IMR-90 (cell line): Measurements from ENCODE around the gene RSL1D1. TPM values are rescaled to one million over a fixed set of nuclear protein-coding genes. Genes with fewer than 3 reads are reported as not detected.

ENCODE experiments used
- ATAC-seq: fragments of 200-7000 bp; cut with Tn5 transposase; 2 replicates; pipeline ENCODE4 v1.9.1; 2020; ENCODE audit warnings: low read depth, mild to moderate bottlenecking, moderate library complexity
- BruUV-seq: library from RNA; stranded (reverse); fragments of 400-500 nt; replicated peaks from 2 replicates; lab custom pipeline; 2021; lab: Mats Ljungman, UMichigan
- CTCF ChIA-PET: fragments of 300-600 bp; formaldehyde crosslinking; extraction: SDS; loops from one replicate; lab custom pipeline; 2021; ENCODE audit warnings: antibody characterized with exemption; lab: Yijun Ruan, JAX
- POLR2A ChIA-PET: fragments of 300-600 bp; sonication (Branson Sonifier 250); formaldehyde crosslinking; loops from one replicate; lab custom pipeline; 2022; ENCODE audit warnings: antibody characterized with exemption; ENCODE audit not compliant: unreplicated experiment; lab: Charles Lee
- DNase-seq: peaks from one replicate; pipeline ENCODE4 v3.0.0; 2013
- H2AFZ ChIP-seq: replicated peaks from 2 replicates; pipeline ENCODE3; 2013; ENCODE audit warnings: low read length, mild to moderate bottlenecking; ENCODE audit not compliant: poor library complexity
- H2AK5ac ChIP-seq: 2 replicates; pipeline ENCODE4 v1.6.1; 2013; ENCODE audit warnings: low read depth, low read length, inconsistent platforms
- H2AK9ac ChIP-seq: replicated peaks from 2 replicates; pipeline ENCODE3; 2013; ENCODE audit warnings: mild to moderate bottlenecking, low read depth, low read length, moderate library complexity; ENCODE audit not compliant: poor library complexity
- H2BK120ac ChIP-seq: 2 replicates; pipeline ENCODE4 v1.6.1; 2013; ENCODE audit warnings: low read depth, low read length, inconsistent platforms
- H2BK15ac ChIP-seq: 3 replicates; pipeline ENCODE4 v1.6.1; 2013; ENCODE audit warnings: low read depth, low read length, inconsistent platforms
- H2BK20ac ChIP-seq: 2 replicates; pipeline ENCODE4 v1.6.1; 2013; ENCODE audit warnings: low read depth, mild to moderate bottlenecking, inconsistent platforms, low read length, moderate library complexity
- H2BK5ac ChIP-seq: 2 replicates; pipeline ENCODE4 v1.6.1; 2013; ENCODE audit warnings: mild to moderate bottlenecking, low read depth, low read length, inconsistent platforms; ENCODE audit not compliant: poor library complexity, severe bottlenecking
- H3K14ac ChIP-seq: replicated peaks from 2 replicates; pipeline ENCODE4 v1.6.1; 2013; ENCODE audit warnings: low read depth, low read length, inconsistent platforms
- H3K18ac ChIP-seq: 2 replicates; pipeline ENCODE4 v1.6.1; 2013; ENCODE audit warnings: low read depth, low read length, control low read depth
- H3K23ac ChIP-seq: 2 replicates; pipeline ENCODE4 v1.6.1; 2013; ENCODE audit warnings: low read depth, low read length, inconsistent platforms
- H3K27ac ChIP-seq: 2 replicates; pipeline ENCODE4 v1.5.1; 2013; ENCODE audit warnings: mild to moderate bottlenecking, control low read depth, low read length; ENCODE audit not compliant: insufficient read depth
- H3K27me3 ChIP-seq: 2 replicates; pipeline ENCODE4 v1.6.1; 2013; ENCODE audit warnings: low read length; ENCODE audit not compliant: control insufficient read depth, insufficient read depth
- H3K36me3 ChIP-seq: 2 replicates; pipeline ENCODE4 v1.6.1; 2013; ENCODE audit warnings: low read length, mixed read lengths; ENCODE audit not compliant: control insufficient read depth, insufficient read depth
- H3K4ac ChIP-seq: 2 replicates; pipeline ENCODE4 v1.6.1; 2013; ENCODE audit warnings: low read depth, low read length, inconsistent platforms
- H3K4me1 ChIP-seq: 2 replicates; pipeline ENCODE4 v1.6.1; 2013; ENCODE audit warnings: low read length, mixed read lengths; ENCODE audit not compliant: control insufficient read depth, insufficient read depth
- H3K4me2 ChIP-seq: 2 replicates; pipeline ENCODE4 v1.6.1; 2013; ENCODE audit warnings: low read depth, mild to moderate bottlenecking, control low read depth, low read length, moderate library complexity
- H3K4me3 ChIP-seq: 2 replicates; pipeline ENCODE4 v1.5.1; 2013; ENCODE audit warnings: low read depth, mild to moderate bottlenecking, control low read depth, low read length, moderate library complexity; ENCODE audit not compliant: insufficient read depth
- H3K56ac ChIP-seq: 2 replicates; pipeline ENCODE4 v1.6.1; 2013; ENCODE audit warnings: low read length, inconsistent platforms; ENCODE audit not compliant: insufficient read depth; ENCODE audit errors: extremely low read depth
- H3K79me1 ChIP-seq, 2 experiments: 2 replicates each; pipeline ENCODE4 v1.6.1; 2013; ENCODE audit warnings: low read length in 2 of 2, inconsistent platforms in 1 of 2, low read depth in 1 of 2
- H3K9ac ChIP-seq: 2 replicates; pipeline ENCODE4 v1.6.1; 2013; ENCODE audit warnings: low read depth, low read length, control low read depth
- H3K9me1 ChIP-seq: 2 replicates; pipeline ENCODE4 v1.6.1; 2013; ENCODE audit warnings: low read length, inconsistent platforms; ENCODE audit not compliant: insufficient read depth
- H3K9me3 ChIP-seq: 2 replicates; pipeline ENCODE4 v1.6.1; 2013; ENCODE audit warnings: low read length; ENCODE audit not compliant: control insufficient read depth, insufficient read depth
- H4K20me1 ChIP-seq: 2 replicates; pipeline ENCODE4 v1.6.1; 2013; ENCODE audit warnings: low read length, inconsistent platforms; ENCODE audit not compliant: insufficient read depth
- H4K5ac ChIP-seq: 2 replicates; pipeline ENCODE4 v1.6.1; 2013; ENCODE audit warnings: mild to moderate bottlenecking, low read depth, low read length, control low read depth
- H4K8ac ChIP-seq, 2 experiments: 2 replicates each; pipeline ENCODE4 v1.6.1; 2013; ENCODE audit warnings: low read depth in 2 of 2, low read length in 2 of 2, control low read depth in 1 of 2, inconsistent platforms in 1 of 2
- H4K91ac ChIP-seq: 2 replicates; pipeline ENCODE4 v1.6.1; 2013; ENCODE audit warnings: low read depth, low read length, inconsistent platforms; ENCODE audit not compliant: insufficient read depth
- FOS ChIP-seq: fragments of 150-350 bp; IDR thresholded peaks from 2 replicates; pipeline ENCODE4 v1.6.1; 2016; ENCODE audit warnings: low read depth, low read length
- MAFK ChIP-seq: IDR thresholded peaks from 2 replicates; pipeline ENCODE4 v1.6.1; 2012; ENCODE audit warnings: low read depth, low read length, improper control_type of control experiment
- MAZ ChIP-seq: IDR thresholded peaks from 2 replicates; pipeline ENCODE4 v1.6.1; 2012; ENCODE audit warnings: low read depth, mild to moderate bottlenecking, low read length, improper control_type of control experiment, moderate library complexity, borderline replicate concordance
- MXI1 ChIP-seq: IDR thresholded peaks from 2 replicates; pipeline ENCODE4 v1.6.1; 2012; ENCODE audit warnings: low read depth, mild to moderate bottlenecking, low read length, moderate library complexity, borderline replicate concordance
- POLR2A ChIP-seq: IDR thresholded peaks from 2 replicates; pipeline ENCODE4 v1.6.1; 2012; ENCODE audit warnings: mild to moderate bottlenecking, low read depth, low read length
- RAD21 ChIP-seq: IDR thresholded peaks from 2 replicates; pipeline ENCODE4 v1.6.1; 2012; ENCODE audit warnings: low read length, improper control_type of control experiment
- RCOR1 ChIP-seq: IDR thresholded peaks from 2 replicates; pipeline ENCODE4 v1.6.1; 2012; ENCODE audit warnings: mild to moderate bottlenecking, low read length, improper control_type of control experiment; ENCODE audit not compliant: insufficient replicate concordance
- RFX5 ChIP-seq: IDR thresholded peaks from 2 replicates; pipeline ENCODE4 v1.8.0; 2012; ENCODE audit warnings: low read depth, mild to moderate bottlenecking, low read length, moderate library complexity
- SMC3 ChIP-seq: fragments of 150-350 bp; IDR thresholded peaks from 2 replicates; pipeline ENCODE4 v1.6.1; 2016; ENCODE audit warnings: low read depth, mild to moderate bottlenecking, antibody characterized with exemption, low read length, moderate library complexity
- WGBS, 2 experiments: methylation state at CpG; one replicate each; pipeline versions ENCODE4 v1.1.5 to v1.1.7; 2013; ENCODE audit warnings: missing lambda C conversion rate in 2 of 2; ENCODE audit not compliant: insufficient read length in 1 of 2; ENCODE audit errors: extremely low coverage in 2 of 2; 5-methylcytosine and 5-hydroxymethylcytosine counted together
- dilution Hi-C: fragments of 300-500 bp; cut with HindIII; formaldehyde crosslinking; loops from one replicate; pipeline ENCODE4 v1.14.3; 2018; ENCODE audit warnings: low sequenced_read_pairs; ENCODE audit not compliant: unreplicated experiment
- in situ Hi-C: fragments of 300-500 bp; cut with MboI; formaldehyde crosslinking; loops from 3 replicates; pipeline ENCODE4 v1.14.3; 2019; ENCODE audit warnings: low sequenced_read_pairs, inconsistent platforms, mixed read lengths
- intact Hi-C: fragments of 100-400 bp; cut with micrococcal nuclease; formaldehyde crosslinking; loops from 2 replicates; pipeline ENCODE4 v1.10.0; 2022
- polyA plus RNA-seq, 3 experiments: library from polyadenylated mRNA; depleted of rRNA; stranded (reverse); fragments of >200 nt; gene quantifications; 2 replicates each; pipeline ENCODE4 v1.2.3, GENCODE V29; 2012; ENCODE audit warnings: low replicate concordance in 1 of 3
- total RNA-seq: library from RNA; depleted of rRNA; stranded (reverse); fragments of >200 nt; gene quantifications from 2 replicates; pipeline ENCODE4 v1.2.3, GENCODE V29; 2012
- TF ChIP-seq, protein P1 (sequence below): conservative IDR thresholded peaks from 2 replicates; pipeline ENCODE4 v1.5.1; 2012; ENCODE audit warnings: mild to moderate bottlenecking, low read depth, low read length, improper control_type of control experiment
- TF ChIP-seq, protein P2 (sequence below): fragments of 150-350 bp; IDR thresholded peaks from 2 replicates; pipeline ENCODE4 v1.6.1; 2016; ENCODE audit warnings: low read depth, mild to moderate bottlenecking, low read length, moderate library complexity, borderline replicate concordance
- TF ChIP-seq, protein P3 (sequence below): fragments of 150-350 bp; IDR thresholded peaks from 2 replicates; pipeline ENCODE4 v1.6.1; 2017; ENCODE audit warnings: mild to moderate bottlenecking, antibody characterized with exemption, low read length, low read depth

The RSL1D1 gene
- total and polyA plus RNA-seq, 2 of the 4 experiments (the other 2 are of a cell fraction), result 63.8 to 77.4 TPM

DNA sequence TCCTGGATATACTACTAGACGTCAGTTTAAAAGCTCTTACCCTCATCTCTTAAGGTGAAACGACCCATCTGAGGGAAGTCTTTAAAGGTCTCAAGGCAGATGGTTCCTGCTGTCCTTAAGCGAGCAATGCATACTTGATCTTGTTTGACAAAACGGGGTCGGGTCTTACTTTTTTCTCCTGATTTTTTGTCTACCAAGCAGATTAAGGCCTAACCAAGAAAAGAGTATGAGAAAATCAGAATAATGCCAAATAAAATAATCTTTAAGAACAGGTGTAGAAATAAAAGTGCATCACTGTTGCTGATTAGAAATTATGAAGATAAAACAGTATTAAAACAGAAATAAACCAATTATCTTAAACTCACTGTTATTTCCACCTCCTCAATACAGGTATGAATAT is 24.4 kb upstream of the RSL1D1 start:
- intact Hi-C loops (no loop called here), in situ Hi-C loops (no loop called here), dilution Hi-C loops (no loop called here)
- H3K9me3 ChIP-seq, result no peaks in the 10 kb centered on the region
- peaks cover 14 to 38% of the 10 kb centered on the region in 2 experiments; a peak in 3 of 4 replicates for H3K79me1 ChIP-seq
- no peak overlapping the region for H2AFZ ChIP-seq
- no peak overlapping the region for H3K4ac ChIP-seq
- TF ChIP-seq SMC3 (no peak), POLR2A (no peak), RCOR1 (no peak), FOS (no peak), RAD21 (no peak), MAZ (no peak), RFX5 (no peak), MXI1 (no peak), MAFK (no peak)
- TF ChIP-seq, protein P1, sequence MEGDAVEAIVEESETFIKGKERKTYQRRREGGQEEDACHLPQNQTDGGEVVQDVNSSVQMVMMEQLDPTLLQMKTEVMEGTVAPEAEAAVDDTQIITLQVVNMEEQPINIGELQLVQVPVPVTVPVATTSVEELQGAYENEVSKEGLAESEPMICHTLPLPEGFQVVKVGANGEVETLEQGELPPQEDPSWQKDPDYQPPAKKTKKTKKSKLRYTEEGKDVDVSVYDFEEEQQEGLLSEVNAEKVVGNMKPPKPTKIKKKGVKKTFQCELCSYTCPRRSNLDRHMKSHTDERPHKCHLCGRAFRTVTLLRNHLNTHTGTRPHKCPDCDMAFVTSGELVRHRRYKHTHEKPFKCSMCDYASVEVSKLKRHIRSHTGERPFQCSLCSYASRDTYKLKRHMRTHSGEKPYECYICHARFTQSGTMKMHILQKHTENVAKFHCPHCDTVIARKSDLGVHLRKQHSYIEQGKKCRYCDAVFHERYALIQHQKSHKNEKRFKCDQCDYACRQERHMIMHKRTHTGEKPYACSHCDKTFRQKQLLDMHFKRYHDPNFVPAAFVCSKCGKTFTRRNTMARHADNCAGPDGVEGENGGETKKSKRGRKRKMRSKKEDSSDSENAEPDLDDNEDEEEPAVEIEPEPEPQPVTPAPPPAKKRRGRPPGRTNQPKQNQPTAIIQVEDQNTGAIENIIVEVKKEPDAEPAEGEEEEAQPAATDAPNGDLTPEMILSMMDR, result no peak
- TF ChIP-seq, protein P2, sequence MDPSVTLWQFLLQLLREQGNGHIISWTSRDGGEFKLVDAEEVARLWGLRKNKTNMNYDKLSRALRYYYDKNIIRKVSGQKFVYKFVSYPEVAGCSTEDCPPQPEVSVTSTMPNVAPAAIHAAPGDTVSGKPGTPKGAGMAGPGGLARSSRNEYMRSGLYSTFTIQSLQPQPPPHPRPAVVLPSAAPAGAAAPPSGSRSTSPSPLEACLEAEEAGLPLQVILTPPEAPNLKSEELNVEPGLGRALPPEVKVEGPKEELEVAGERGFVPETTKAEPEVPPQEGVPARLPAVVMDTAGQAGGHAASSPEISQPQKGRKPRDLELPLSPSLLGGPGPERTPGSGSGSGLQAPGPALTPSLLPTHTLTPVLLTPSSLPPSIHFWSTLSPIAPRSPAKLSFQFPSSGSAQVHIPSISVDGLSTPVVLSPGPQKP, result no peak
- TF ChIP-seq, protein P3, sequence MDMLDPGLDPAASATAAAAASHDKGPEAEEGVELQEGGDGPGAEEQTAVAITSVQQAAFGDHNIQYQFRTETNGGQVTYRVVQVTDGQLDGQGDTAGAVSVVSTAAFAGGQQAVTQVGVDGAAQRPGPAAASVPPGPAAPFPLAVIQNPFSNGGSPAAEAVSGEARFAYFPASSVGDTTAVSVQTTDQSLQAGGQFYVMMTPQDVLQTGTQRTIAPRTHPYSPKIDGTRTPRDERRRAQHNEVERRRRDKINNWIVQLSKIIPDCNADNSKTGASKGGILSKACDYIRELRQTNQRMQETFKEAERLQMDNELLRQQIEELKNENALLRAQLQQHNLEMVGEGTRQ, result no peak
- peaks cover 23% of the 10 kb centered on the region for H3K36me3 ChIP-seq
- ChIA-PET CTCF (interaction anchor here (0.6 kb wide), 1 partner anchor 80 kb away, joined by 4 read pairs; no protein-coding TSS in a partner anchor), POLR2A (interaction anchor here (0.5 kb wide), 1 partner anchor 17 kb away, joined by 17 read pairs; no protein-coding TSS in a partner anchor)
- H3K4me2 ChIP-seq, result no peak overlapping the region
- H2BK120ac ChIP-seq, result no peak overlapping the region
- H2BK20ac ChIP-seq, result no peak overlapping the region
- no peak for ATAC-seq
- no peak overlapping the region for H3K9ac ChIP-seq
- no peak overlapping the region for H4K8ac ChIP-seq
- H2BK5ac ChIP-seq, result no peak overlapping the region
- peaks cover 5% of the 10 kb centered on the region; the same call in 1 of the 2 replicates for H4K20me1 ChIP-seq
- no peak overlapping the region for H2BK15ac ChIP-seq
- H3K27me3 ChIP-seq, result no peaks in the 10 kb centered on the region
- H3K27ac ChIP-seq, result no peak overlapping the region
- H3K14ac ChIP-seq, result no peak overlapping the region
- no peak overlapping the region for H3K4me3 ChIP-seq
- BruUV-seq, result no TSS peak
- 86% methylated on average over 2 of the region's 5 CpGs; no CpG with 5 or more reads in 1 of the 2 experiments for WGBS, 2 experiments
- no peak overlapping the region for H3K18ac ChIP-seq
- no peak overlapping the region for H3K56ac ChIP-seq
- no peaks in the 10 kb centered on the region for H3K9me1 ChIP-seq
- peaks cover 3% of the 10 kb centered on the region; the same call in 1 of the 2 replicates for H3K4me1 ChIP-seq
- H2AK9ac ChIP-seq, result no peak overlapping the region
- H4K91ac ChIP-seq, result no peak overlapping the region
- no peak for DNase-seq
- no peak overlapping the region for H4K5ac ChIP-seq
- H3K23ac ChIP-seq, result no peak overlapping the region
- no peak overlapping the region for H2AK5ac ChIP-seq
